Measurements from ENCODE around the gene TPSB2. TPM values are rescaled to one million over a fixed set of nuclear protein-coding genes. Genes with fewer than 3 reads are reported as not detected.
"Not testable (repeated sequence)": the region's sequence is repeated elsewhere in the genome, so short reads cannot be mapped to it uniquely, and the experiment has no call there.

TPSB2 gene
- polyA plus RNA-seq = 0.34 TPM
- long read RNA-seq, donor 1 = 0 reads
- long read RNA-seq, donor 2 = 0 reads
- long read RNA-seq, donor 3 = 0 reads
- long read RNA-seq, donor 4 = 0 reads
- long read RNA-seq, donor 5, transcript TPSB2-203 (5 exons, 1,352 nt) = major isoform, 11 of 11 reads
- long read RNA-seq, donor 5, partial matches to known transcripts = 0 of 11 reads
- long read RNA-seq, donor 5, other reads (novel, unspliced or antisense) = 0 of 11 reads
- long read RNA-seq, donor 6 = 0 reads
- long read RNA-seq, donor 7 = 0 reads
- long read RNA-seq, donor 8, partial matches to known transcripts = 0 of 1 reads
- long read RNA-seq, donor 8, other reads (novel, unspliced or antisense) = 0 of 1 reads
- long read RNA-seq, donor 9, partial matches to known transcripts = 0 of 1 reads
- long read RNA-seq, donor 9, other reads (novel, unspliced or antisense) = 0 of 1 reads
- long read RNA-seq, donor 10, partial matches to known transcripts = 0 of 1 reads
- long read RNA-seq, donor 10, other reads (novel, unspliced or antisense) = 0 of 1 reads
- long read RNA-seq, donor 11 = 0 reads

GRCh38 chr16:1230084-1230470 is at the start of gene TPSB2:
TPSB2 (minus strand) TSS chr16:1230184; CDS start chr16:1229951, 233 bp downstream.
- H3K27ac ChIP-seq (ENCODE audit: low read length); H3K4me3 ChIP-seq (ENCODE audit: low read length); H3K4me1 ChIP-seq (ENCODE audit: control insufficient read depth, insufficient read depth, low read length); H3K9me3 ChIP-seq (ENCODE audit: control insufficient read depth, low read depth, low read length); H3K27me3 ChIP-seq (ENCODE audit: control insufficient read depth, insufficient read depth, low read length); H3K36me3 ChIP-seq (ENCODE audit: control insufficient read depth, insufficient read depth, low read length); DNase-seq: not testable (repeated sequence)
- WGBS (ENCODE audit: insufficient coverage, low lambda C conversion rate) = no CpG with 5 or more reads among the region's 11 CpGs

- no peak overlapping the region for H3K4me3 ChIP-seq (ENCODE audit: low read length)
- WGBS (ENCODE audit: insufficient coverage, low lambda C conversion rate) = no CpG with 5 or more reads among the region's 30 CpGs
Observed at GRCh38 chr16:1279081-1279944, 49.3 kb upstream of the TPSB2 start.

DNA sequence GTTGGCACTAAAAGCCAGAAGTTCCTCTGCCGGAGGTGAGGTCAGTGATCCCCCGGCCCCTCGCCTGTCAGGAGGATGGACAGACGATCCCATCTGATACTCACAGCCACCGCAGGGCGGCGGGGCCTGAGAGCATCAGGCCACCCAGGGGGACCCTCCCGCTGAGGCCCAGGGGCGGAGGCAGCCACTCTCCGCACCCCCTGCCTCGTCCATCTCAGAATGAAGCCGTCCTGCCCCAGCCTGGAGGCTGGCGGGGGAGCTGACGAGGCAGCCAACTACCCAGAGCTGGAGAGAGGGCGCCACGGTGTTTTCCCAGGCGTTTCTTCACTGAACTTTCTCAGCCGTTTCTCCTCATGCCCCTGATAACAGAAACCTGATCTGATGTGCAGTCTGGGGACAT is 48.5 kb upstream of the TPSB2 start:
- no peak overlapping the region for H3K27ac ChIP-seq (ENCODE audit: low read length)
- H3K36me3 ChIP-seq (ENCODE audit: control insufficient read depth, insufficient read depth, low read length) = no peaks in the 10 kb centered on the region
- H3K4me1 ChIP-seq (ENCODE audit: control insufficient read depth, insufficient read depth, low read length) = no peaks in the 10 kb centered on the region
- peaks cover 7% of the 10 kb centered on the region for H3K27me3 ChIP-seq (ENCODE audit: control insufficient read depth, insufficient read depth, low read length)
- H3K9me3 ChIP-seq (ENCODE audit: control insufficient read depth, low read depth, low read length) = no peaks in the 10 kb centered on the region
- H3K4me3 ChIP-seq (ENCODE audit: low read length) = no peak overlapping the region
- DNase-seq = no peak
- no CpG with 5 or more reads among the region's 18 CpGs for WGBS (ENCODE audit: insufficient coverage, low lambda C conversion rate)

More at GRCh38 chr16:1279081-1279944, 49.3 kb upstream of the TPSB2 start:
- no peaks in the 10 kb centered on the region for H3K9me3 ChIP-seq (ENCODE audit: control insufficient read depth, low read depth, low read length)
- H3K27ac ChIP-seq (ENCODE audit: low read length) = no peak overlapping the region
- H3K27me3 ChIP-seq (ENCODE audit: control insufficient read depth, insufficient read depth, low read length) = peaks cover 7% of the 10 kb centered on the region
- no peaks in the 10 kb centered on the region for H3K36me3 ChIP-seq (ENCODE audit: control insufficient read depth, insufficient read depth, low read length)
- no peak for DNase-seq
- no peaks in the 10 kb centered on the region for H3K4me1 ChIP-seq (ENCODE audit: control insufficient read depth, insufficient read depth, low read length)

- no peaks in the 10 kb centered on the region for H3K4me1 ChIP-seq (ENCODE audit: control insufficient read depth, insufficient read depth, low read length)
- peaks cover 7% of the 10 kb centered on the region for H3K27me3 ChIP-seq (ENCODE audit: control insufficient read depth, insufficient read depth, low read length)
- H3K9me3 ChIP-seq (ENCODE audit: control insufficient read depth, low read depth, low read length) = no peaks in the 10 kb centered on the region
- H3K27ac ChIP-seq (ENCODE audit: low read length) = no peak overlapping the region
- no peaks in the 10 kb centered on the region for H3K36me3 ChIP-seq (ENCODE audit: control insufficient read depth, insufficient read depth, low read length)
- no CpG with 5 or more reads among the region's 21 CpGs for WGBS (ENCODE audit: insufficient coverage, low lambda C conversion rate)
- H3K4me3 ChIP-seq (ENCODE audit: low read length) = no peak overlapping the region
- no peak for DNase-seq
Observed at GRCh38 chr16:1277617-1278282, 47.8 kb upstream of the TPSB2 start.

GRCh38 chr16:1277151-1277598 is 47.2 kb upstream of the TPSB2 start:
- WGBS (ENCODE audit: insufficient coverage, low lambda C conversion rate) = no CpG with 5 or more reads among the region's 19 CpGs
- Histone ChIP-seq H3K27me3 (ENCODE audit: control insufficient read depth, insufficient read depth, low read length) (peaks cover 7% of the 10 kb centered on the region), H3K4me3 (ENCODE audit: low read length) (no peak overlapping the region), H3K36me3 (ENCODE audit: control insufficient read depth, insufficient read depth, low read length) (no peaks in the 10 kb centered on the region), H3K4me1 (ENCODE audit: control insufficient read depth, insufficient read depth, low read length) (peaks cover under 1% of the 10 kb centered on the region), H3K27ac (ENCODE audit: low read length) (no peak overlapping the region), H3K9me3 (ENCODE audit: control insufficient read depth, low read depth, low read length) (no peaks in the 10 kb centered on the region)
- no peak for DNase-seq

- peaks cover 7% of the 10 kb centered on the region for H3K27me3 ChIP-seq (ENCODE audit: control insufficient read depth, insufficient read depth, low read length)
- no peak overlapping the region for H3K27ac ChIP-seq (ENCODE audit: low read length)
- no peak overlapping the region for H3K4me3 ChIP-seq (ENCODE audit: low read length)
- H3K36me3 ChIP-seq (ENCODE audit: control insufficient read depth, insufficient read depth, low read length) = no peaks in the 10 kb centered on the region
- no CpG with 5 or more reads among the region's 14 CpGs for WGBS (ENCODE audit: insufficient coverage, low lambda C conversion rate)
- H3K9me3 ChIP-seq (ENCODE audit: control insufficient read depth, low read depth, low read length) = no peaks in the 10 kb centered on the region
- peaks cover 5% of the 10 kb centered on the region for H3K4me1 ChIP-seq (ENCODE audit: control insufficient read depth, insufficient read depth, low read length)
- no peak for DNase-seq
Observed at GRCh38 chr16:1276580-1276878, 46.5 kb upstream of the TPSB2 start.

GRCh38 chr16:1275791-1276579 is 46.0 kb upstream of the TPSB2 start:
- Histone ChIP-seq H3K9me3 (ENCODE audit: control insufficient read depth, low read depth, low read length) (no peaks in the 10 kb centered on the region), H3K4me1 (ENCODE audit: control insufficient read depth, insufficient read depth, low read length) (peaks cover 11% of the 10 kb centered on the region), H3K4me3 (ENCODE audit: low read length) (no peak overlapping the region), H3K27me3 (ENCODE audit: control insufficient read depth, insufficient read depth, low read length) (peaks cover 7% of the 10 kb centered on the region), H3K27ac (ENCODE audit: low read length) (no peak overlapping the region), H3K36me3 (ENCODE audit: control insufficient read depth, insufficient read depth, low read length) (no peaks in the 10 kb centered on the region)
- WGBS (ENCODE audit: insufficient coverage, low lambda C conversion rate) = no CpG with 5 or more reads among the region's 30 CpGs
- DNase-seq = no peak

DNA sequence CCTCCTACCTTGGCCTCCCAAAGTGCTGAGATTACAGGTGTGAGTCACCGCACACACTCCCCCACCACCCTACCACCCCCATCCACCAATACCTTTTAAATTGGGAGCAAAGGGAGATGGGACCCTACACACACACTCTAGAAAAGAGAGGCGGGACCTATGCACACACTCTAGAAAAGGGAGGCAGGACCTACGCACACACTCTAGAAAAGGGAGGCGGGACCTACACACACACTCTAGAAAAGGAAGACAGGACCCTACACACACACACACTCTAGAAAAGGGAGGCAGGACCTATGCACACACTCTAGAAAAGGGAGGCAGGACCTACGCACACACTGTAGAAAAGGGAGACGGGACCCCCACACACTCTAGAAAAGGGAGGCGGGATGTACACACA is 44.8 kb upstream of the TPSB2 start:
- H3K27me3 ChIP-seq (ENCODE audit: control insufficient read depth, insufficient read depth, low read length) = peaks cover 7% of the 10 kb centered on the region
- peaks cover 12% of the 10 kb centered on the region for H3K4me1 ChIP-seq (ENCODE audit: control insufficient read depth, insufficient read depth, low read length)
- no CpG with 5 or more reads among the region's 7 CpGs for WGBS (ENCODE audit: insufficient coverage, low lambda C conversion rate)
- no peak overlapping the region for H3K4me3 ChIP-seq (ENCODE audit: low read length)
- H3K36me3 ChIP-seq (ENCODE audit: control insufficient read depth, insufficient read depth, low read length) = no peaks in the 10 kb centered on the region
- no peaks in the 10 kb centered on the region for H3K9me3 ChIP-seq (ENCODE audit: control insufficient read depth, low read depth, low read length)
- no peak for DNase-seq
- no peak overlapping the region for H3K27ac ChIP-seq (ENCODE audit: low read length)

- Histone ChIP-seq H3K27me3 (ENCODE audit: control insufficient read depth, insufficient read depth, low read length) (peaks cover 7% of the 10 kb centered on the region), H3K4me3 (ENCODE audit: low read length) (no peak overlapping the region), H3K27ac (ENCODE audit: low read length) (no peak overlapping the region), H3K4me1 (ENCODE audit: control insufficient read depth, insufficient read depth, low read length) (peaks cover 12% of the 10 kb centered on the region), H3K36me3 (ENCODE audit: control insufficient read depth, insufficient read depth, low read length) (no peaks in the 10 kb centered on the region), H3K9me3 (ENCODE audit: control insufficient read depth, low read depth, low read length) (no peaks in the 10 kb centered on the region)
- no CpG with 5 or more reads among the region's 15 CpGs for WGBS (ENCODE audit: insufficient coverage, low lambda C conversion rate)
- no peak for DNase-seq
Observed at GRCh38 chr16:1273816-1274215, 43.8 kb upstream of the TPSB2 start.

Data from large intestine (tissue), 12 donors.